UCSD-AML1 (cell line): ENCODE measurements around the gene TXNDC2.

Source experiments
- DNase-seq: peaks from one replicate; lab custom pipeline; 2025; ENCODE audit not compliant: unreplicated experiment; lab: John Stamatoyannopoulos, UW

TXNDC2 gene

DNA sequence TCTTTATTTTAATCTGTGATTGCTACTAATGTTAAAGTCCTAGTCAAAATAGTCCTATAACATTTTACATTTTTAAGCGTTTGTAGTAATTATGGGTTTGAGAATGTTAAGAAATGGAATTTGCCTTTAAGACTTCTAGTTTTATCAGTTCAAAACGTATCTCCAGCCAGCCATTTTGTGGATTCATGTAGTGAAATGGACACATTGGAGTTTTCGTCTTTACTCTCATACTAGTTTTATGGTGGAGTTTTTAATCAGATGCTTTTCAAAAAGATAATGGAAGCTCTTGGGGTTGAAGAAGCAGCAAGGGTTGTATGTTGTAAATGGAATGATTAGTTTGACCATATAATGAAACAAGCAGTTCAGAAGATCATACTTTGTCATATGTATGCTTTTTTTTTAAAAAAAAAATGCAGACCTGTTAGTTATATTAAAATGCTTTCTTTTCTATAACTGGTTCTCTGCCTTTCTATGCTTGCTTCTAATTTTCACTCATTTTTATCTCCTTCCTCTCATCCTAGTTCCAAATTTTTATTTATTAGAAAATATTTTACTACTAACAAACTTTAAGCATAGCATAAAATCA is 44.6 kb downstream of the TXNDC2 start:
- DNase-seq = no peak

DNA sequence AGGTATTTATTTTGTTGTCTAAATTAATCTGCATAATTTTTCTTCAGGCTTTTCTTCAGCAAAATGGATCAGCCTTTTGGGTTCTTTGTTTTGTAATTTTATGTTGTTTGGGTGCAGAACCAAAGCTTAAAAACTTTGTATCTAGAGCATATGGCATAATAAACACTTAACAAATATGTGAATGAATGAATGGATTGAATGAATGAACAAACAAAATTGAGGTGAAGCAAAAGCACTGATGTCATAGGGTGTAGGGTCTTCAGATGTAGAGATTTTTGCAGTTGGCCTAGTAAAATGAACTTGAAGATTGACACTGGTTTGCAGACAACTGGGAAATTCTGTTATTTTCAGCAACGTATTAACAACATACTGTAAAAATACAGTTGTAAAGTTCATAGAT is 45.4 kb downstream of the TXNDC2 start:
- DNase-seq = no peak

DNA sequence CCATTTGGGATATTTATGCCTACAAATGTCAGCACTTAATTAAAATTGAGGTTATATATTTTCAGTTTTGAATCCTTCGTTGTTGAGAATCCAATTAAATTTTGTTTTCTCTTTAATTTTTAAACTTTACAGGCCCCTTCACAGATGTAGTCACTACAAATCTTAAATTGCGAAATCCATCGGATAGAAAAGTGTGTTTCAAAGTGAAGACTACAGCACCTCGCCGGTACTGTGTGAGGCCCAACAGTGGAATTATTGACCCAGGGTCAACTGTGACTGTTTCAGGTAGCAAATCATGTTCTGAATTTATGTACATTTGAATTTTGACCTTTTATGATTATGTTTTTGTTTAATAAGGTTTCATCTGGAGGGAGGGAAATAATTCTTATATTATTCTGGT is 45.9 kb downstream of the TXNDC2 start:
- DNase-seq = no peak

DNA sequence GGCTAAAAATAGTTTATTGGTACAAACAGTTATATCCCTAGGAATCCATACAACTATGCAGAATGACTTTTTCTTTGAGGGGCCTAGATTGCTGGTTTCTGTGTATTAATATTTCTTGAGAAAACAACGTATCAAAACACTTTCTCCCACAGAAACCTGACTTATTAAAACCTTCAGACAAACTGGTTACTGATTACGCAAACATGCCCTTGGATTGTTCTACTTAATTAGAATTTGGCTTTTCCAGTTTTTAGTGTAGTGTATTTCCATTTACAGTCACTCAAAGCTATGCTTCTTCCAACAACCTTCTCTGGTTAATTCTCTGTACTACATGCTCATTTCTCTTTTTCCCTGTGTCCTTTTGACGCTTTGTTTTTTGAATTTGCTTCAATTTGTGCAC is 48.1 kb downstream of the TXNDC2 start:
- DNase-seq = no peak

DNA sequence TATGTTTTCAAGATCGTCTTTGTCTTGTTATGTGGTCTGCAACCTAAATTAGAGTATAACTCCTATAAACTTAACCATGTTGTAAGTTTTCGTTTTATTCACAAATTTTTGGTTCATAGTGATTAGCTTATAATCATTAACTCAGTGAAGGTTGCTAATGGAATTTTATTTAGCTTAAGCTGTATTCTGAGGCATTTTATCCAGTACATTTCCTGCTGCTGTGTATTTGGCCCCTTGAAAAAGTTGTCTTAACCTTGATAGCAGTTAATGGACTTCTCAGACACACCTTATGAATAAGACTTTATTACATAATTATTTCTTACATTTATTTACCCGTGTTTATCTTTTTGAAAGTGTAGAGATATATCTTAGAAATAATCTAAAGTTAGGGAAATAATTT is 48.5 kb downstream of the TXNDC2 start:
- no peak for DNase-seq
